GM23338 (cell line): ENCODE results near the gene GNB3. TPM values are rescaled to one million over a fixed set of nuclear protein-coding genes. Genes with fewer than 3 reads are reported as not detected.

Experiments used
- ATAC-seq: fragments of 200-7000 bp; cut with Tn5 transposase; 3 replicates; pipeline ENCODE4 v1.9.1; 2020
- DNase-seq: peaks from one replicate; pipeline ENCODE4 v3.0.0-alpha.2; 2015; ENCODE audit warnings: low spot score
- H2AFZ ChIP-seq: fragments of 200-600 bp; sonication (generic); 2 replicates; pipeline ENCODE4 v1.8.0; 2016; ENCODE audit warnings: antibody characterized with exemption, mild to moderate bottlenecking, moderate library complexity
- H3F3A ChIP-seq: fragments of 200-600 bp; sonication (generic); replicated peaks from 2 replicates; pipeline ENCODE4 v1.8.0; 2017; ENCODE audit warnings: antibody characterized with exemption, mixed run types, low read depth
- H3K27ac ChIP-seq: fragments of 200-600 bp; sonication (generic); 2 replicates; pipeline ENCODE4 v1.6.1; 2016; ENCODE audit warnings: low read depth
- H3K27me3 ChIP-seq: fragments of 200-600 bp; sonication (generic); 2 replicates; pipeline ENCODE4 v1.8.0; 2016; ENCODE audit warnings: mild to moderate bottlenecking, mixed run types, moderate library complexity; ENCODE audit not compliant: insufficient read depth
- H3K36me3 ChIP-seq: fragments of 200-600 bp; sonication (generic); 2 replicates; pipeline ENCODE4 v1.8.0; 2016; ENCODE audit warnings: mild to moderate bottlenecking; ENCODE audit not compliant: insufficient read depth
- H3K4me1 ChIP-seq: fragments of 200-600 bp; sonication (generic); 2 replicates; pipeline ENCODE4 v1.8.0; 2016; ENCODE audit warnings: mild to moderate bottlenecking, moderate library complexity; ENCODE audit not compliant: insufficient read depth
- H3K4me2 ChIP-seq: fragments of 200-600 bp; sonication (generic); 2 replicates; pipeline ENCODE4 v1.7.1; 2017; ENCODE audit warnings: mixed run types
- H3K4me3 ChIP-seq: fragments of 200-600 bp; sonication (generic); 2 replicates; pipeline ENCODE4 v1.6.1; 2016; ENCODE audit warnings: mixed run types
- H3K79me2 ChIP-seq: fragments of 200-600 bp; sonication (generic); replicated peaks from 2 replicates; pipeline ENCODE4 v1.8.0; 2017; ENCODE audit warnings: mild to moderate bottlenecking; ENCODE audit not compliant: insufficient read depth
- H3K9me2 ChIP-seq: fragments of 200-600 bp; sonication (generic); 2 replicates; pipeline ENCODE4 v1.8.0; 2017; ENCODE audit not compliant: insufficient read depth
- H4K20me1 ChIP-seq: fragments of 200-600 bp; sonication (generic); replicated peaks from 2 replicates; pipeline ENCODE4 v1.8.0; 2017; ENCODE audit warnings: mild to moderate bottlenecking; ENCODE audit not compliant: insufficient read depth
- H3K27ac Mint-ChIP-seq: 2 replicates; pipeline ENCODE4 v1.8.0; 2020; ENCODE audit warnings: inconsistent platforms, mild to moderate bottlenecking, moderate library complexity, mixed read lengths
- H3K27me3 Mint-ChIP-seq: 3 replicates; pipeline ENCODE4 v1.8.0; 2022; ENCODE audit warnings: low read depth, mild to moderate bottlenecking, moderate library complexity, mixed read lengths, inconsistent platforms; ENCODE audit not compliant: insufficient read depth, poor library complexity
- H3K36me3 Mint-ChIP-seq: 3 replicates; pipeline ENCODE4 v1.8.0; 2021; ENCODE audit warnings: low read depth, mild to moderate bottlenecking, inconsistent platforms, moderate library complexity, mixed read lengths
- H3K4me1 Mint-ChIP-seq: 3 replicates; pipeline ENCODE4 v1.8.0; 2020; ENCODE audit warnings: mild to moderate bottlenecking, inconsistent platforms, mixed read lengths
- H3K4me3 Mint-ChIP-seq: 3 replicates; pipeline ENCODE4 v1.8.0; 2021; ENCODE audit warnings: moderate library complexity, mild to moderate bottlenecking, inconsistent platforms, mixed read lengths
- H3K9me3 Mint-ChIP-seq: 3 replicates; pipeline ENCODE4 v1.8.0; 2020; ENCODE audit warnings: moderate library complexity, mild to moderate bottlenecking, inconsistent platforms, mixed read lengths
- CREB1 ChIP-seq: fragments of 250-450 bp; sonication (Bioruptor Pico); IDR thresholded peaks from 2 replicates; pipeline ENCODE4 v1.5.0; 2020; ENCODE audit warnings: low read depth, mild to moderate bottlenecking, moderate library complexity
- CTCF ChIP-seq, 2 experiments: fragments of 200-600 bp in 1 of 2; sonication (generic) in 1 of 2; conservative IDR thresholded peaks; 2 replicates each; pipeline versions ENCODE4 v1.5.1 to v1.6.1; 2016 to 2017; ENCODE audit warnings: antibody characterized with exemption in 2 of 2, low read depth in 2 of 2, mild to moderate bottlenecking in 2 of 2, moderate library complexity in 1 of 2
- ETS1 ChIP-seq: IDR thresholded peaks from 2 replicates; pipeline ENCODE4 v1.6.1; 2016; ENCODE audit warnings: antibody characterized with exemption
- EZH2 ChIP-seq: fragments of 200-600 bp; sonication (generic); IDR thresholded peaks from one replicate; pipeline ENCODE4 v1.8.0; 2017; ENCODE audit warnings: antibody characterized with exemption, mild to moderate bottlenecking, low read depth; ENCODE audit not compliant: unreplicated experiment
- JUNB ChIP-seq: IDR thresholded peaks from one replicate; pipeline ENCODE4 v1.6.1; 2016; ENCODE audit warnings: antibody characterized with exemption; ENCODE audit not compliant: unreplicated experiment
- NANOG ChIP-seq: IDR thresholded peaks from 2 replicates; pipeline ENCODE4 v1.6.1; 2016; ENCODE audit warnings: antibody characterized with exemption, borderline replicate concordance
- REST ChIP-seq: IDR thresholded peaks from one replicate; pipeline ENCODE4 v1.6.1; 2018; ENCODE audit warnings: antibody characterized with exemption; ENCODE audit not compliant: unreplicated experiment
- ZNF331 ChIP-seq: fragments of 250-450 bp; sonication (Bioruptor Pico); IDR thresholded peaks from 2 replicates; pipeline ENCODE4 v1.5.0; 2020; ENCODE audit warnings: low read depth, mild to moderate bottlenecking, moderate library complexity
- polyA plus RNA-seq: library from polyadenylated mRNA; unstranded; fragments of >200 nt; fragmentation: Nextera tagmentation; extraction: Ambion mirVana; gene quantifications from 2 replicates; pipeline ENCODE4 v1.2.1, GENCODE V29; 2016
- total RNA-seq: library from RNA; depleted of rRNA; stranded (reverse); fragments of >200 nt; shearing (Covaris generic); gene quantifications from 2 replicates; pipeline ENCODE4 v1.2.3, GENCODE V29; 2014

GNB3 gene
- total and polyA plus RNA-seq, 2 experiments from 2014 or later: 5.4 to 8.2 TPM

GRCh38 chr12:6847676-6848075 lies 7.0 kb downstream of the GNB3 start (continued):
- TF ChIP-seq ZNF331: no peak
- TF ChIP-seq ETS1: no peak

GRCh38 chr12:6849427-6849826 lies 8.7 kb downstream of the GNB3 start:
- Histone ChIP-seq H3K36me3 (peaks cover 28% of the 10 kb centered on the region), H3K9me2 (no peaks in the 10 kb centered on the region), H3K27me3 (no peaks in the 10 kb centered on the region), H3K4me1 (peaks cover 19% of the 10 kb centered on the region), H3K4me3 (no peak overlapping the region), H2AFZ (no peak overlapping the region), H3F3A (peaks cover 14% of the 10 kb centered on the region; the same call in 1 of the 2 replicates), H3K79me2 (peaks cover 29% of the 10 kb centered on the region), H3K4me2 (no peak overlapping the region), H4K20me1 (peaks cover 4% of the 10 kb centered on the region; the same call in 1 of the 2 replicates), H3K27ac (no peak overlapping the region)
- no peak for TF ChIP-seq CTCF (conservative IDR thresholded peaks at IDR 0.05; ENCODE audit: low read depth in 2 of 2)
- TF ChIP-seq REST: no peak
- no peak for TF ChIP-seq NANOG
- no peak for TF ChIP-seq EZH2
- TF ChIP-seq ETS1: no peak
- no peak for TF ChIP-seq JUNB
- no peak for TF ChIP-seq CREB1 (CRISPR knock-in tag)
- H3K4me3 Mint-ChIP-seq: peak overlapping the region; percentile 95
- ATAC-seq (no peak), DNase-seq (no peak)
- H3K27me3 Mint-ChIP-seq: peaks cover 31% of the 10 kb centered on the region
- peaks cover 15% of the 10 kb centered on the region for H3K4me1 Mint-ChIP-seq
- H3K27ac Mint-ChIP-seq: no peak overlapping the region
- H3K9me3 Mint-ChIP-seq: no peaks in the 10 kb centered on the region
- H3K36me3 Mint-ChIP-seq: peaks cover 55% of the 10 kb centered on the region
